Esophagus muscularis mucosa (tissue), 4 donors: ENCODE measurements around the gene TPRX2.

Experiments used
- EP300 ChIP-seq: sonication (generic); formaldehyde crosslinking; IDR thresholded peaks from one replicate; pipeline ENCODE4 v1.6.1; 2017; ENCODE audit warnings: antibody characterized with exemption
- POLR2A ChIP-seq: fragments of 450-650 bp; IDR thresholded peaks from one replicate; pipeline ENCODE4 v1.6.1; 2017; ENCODE audit warnings: antibody characterized with exemption, moderate library complexity, mild to moderate bottlenecking, low read depth
- POLR2AphosphoS5 ChIP-seq, 2 donors: sonication (generic); formaldehyde crosslinking; IDR thresholded peaks; one replicate each; pipeline ENCODE4 v1.6.1; 2017; ENCODE audit warnings: antibody characterized with exemption in 2 of 2
- TF ChIP-seq, protein P1 (sequence below), 3 experiments: fragments of 200-600 bp in 2 of 3; fragments of 450-650 bp in 1 of 3; sonication (generic) in 2 of 3; IDR thresholded peaks; one replicate each; pipeline ENCODE4 v1.5.1; 2017 to 2019; ENCODE audit warnings: antibody characterized with exemption in 3 of 3, mild to moderate bottlenecking in 2 of 3, moderate library complexity in 1 of 3

DNA sequence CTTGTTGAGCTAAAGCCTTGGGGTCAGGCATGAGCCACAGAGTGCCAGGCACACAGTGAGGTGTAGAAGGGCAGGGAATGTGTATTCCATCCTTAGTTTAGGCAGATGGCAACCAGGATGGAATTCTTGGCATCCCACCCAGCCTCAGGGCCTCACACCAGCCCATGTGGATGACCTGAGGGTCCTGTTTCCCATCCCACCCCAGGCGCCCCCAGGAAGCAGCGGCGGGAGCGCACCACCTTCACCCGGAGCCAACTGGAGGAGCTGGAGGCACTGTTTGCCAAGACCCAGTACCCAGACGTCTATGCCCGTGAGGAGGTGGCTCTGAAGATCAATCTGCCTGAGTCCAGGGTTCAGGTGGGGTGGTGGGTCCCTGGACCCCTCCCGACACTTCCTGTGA is 23.0 kb upstream of the TPRX2 start:
- TF ChIP-seq, protein P1, sequence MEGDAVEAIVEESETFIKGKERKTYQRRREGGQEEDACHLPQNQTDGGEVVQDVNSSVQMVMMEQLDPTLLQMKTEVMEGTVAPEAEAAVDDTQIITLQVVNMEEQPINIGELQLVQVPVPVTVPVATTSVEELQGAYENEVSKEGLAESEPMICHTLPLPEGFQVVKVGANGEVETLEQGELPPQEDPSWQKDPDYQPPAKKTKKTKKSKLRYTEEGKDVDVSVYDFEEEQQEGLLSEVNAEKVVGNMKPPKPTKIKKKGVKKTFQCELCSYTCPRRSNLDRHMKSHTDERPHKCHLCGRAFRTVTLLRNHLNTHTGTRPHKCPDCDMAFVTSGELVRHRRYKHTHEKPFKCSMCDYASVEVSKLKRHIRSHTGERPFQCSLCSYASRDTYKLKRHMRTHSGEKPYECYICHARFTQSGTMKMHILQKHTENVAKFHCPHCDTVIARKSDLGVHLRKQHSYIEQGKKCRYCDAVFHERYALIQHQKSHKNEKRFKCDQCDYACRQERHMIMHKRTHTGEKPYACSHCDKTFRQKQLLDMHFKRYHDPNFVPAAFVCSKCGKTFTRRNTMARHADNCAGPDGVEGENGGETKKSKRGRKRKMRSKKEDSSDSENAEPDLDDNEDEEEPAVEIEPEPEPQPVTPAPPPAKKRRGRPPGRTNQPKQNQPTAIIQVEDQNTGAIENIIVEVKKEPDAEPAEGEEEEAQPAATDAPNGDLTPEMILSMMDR (IDR thresholded peaks at IDR 0.05): no peak
- no peak for TF ChIP-seq POLR2A
- TF ChIP-seq POLR2AphosphoS5 (IDR thresholded peaks at IDR 0.05): no peak
- TF ChIP-seq EP300: no peak
